Smooth muscle cell (in vitro differentiated cells): ENCODE results near the gene DIPK1C. TPM values are rescaled to one million over a fixed set of nuclear protein-coding genes. Genes with fewer than 3 reads are reported as not detected.
"Not testable (repeated sequence)": the region's sequence is repeated elsewhere in the genome, so short reads cannot be mapped to it uniquely, and the experiment has no call there.

ENCODE experiments used
- DNase-seq: peaks from one replicate; lab custom pipeline; 2025; ENCODE audit not compliant: unreplicated experiment; lab: John Stamatoyannopoulos, UW
- H2AFZ ChIP-seq: fragments of 200-600 bp; sonication (generic); 2 replicates; pipeline ENCODE4 v1.6.0; 2016; ENCODE audit warnings: antibody characterized with exemption, low read depth, mild to moderate bottlenecking
- H3F3A ChIP-seq: fragments of 200-600 bp; sonication (generic); 2 replicates; pipeline ENCODE4 v1.6.0; 2017; ENCODE audit warnings: antibody characterized with exemption, low read depth
- H3K27ac ChIP-seq: fragments of 200-600 bp; sonication (generic); 2 replicates; pipeline ENCODE4 v1.5.1; 2016; ENCODE audit warnings: low read depth, mild to moderate bottlenecking
- H3K27me3 ChIP-seq: fragments of 200-600 bp; sonication (generic); 2 replicates; pipeline ENCODE4 v1.6.1; 2016; ENCODE audit warnings: low read depth, mild to moderate bottlenecking
- H3K36me3 ChIP-seq: fragments of 200-600 bp; sonication (generic); 2 replicates; pipeline ENCODE4 v1.5.1; 2016; ENCODE audit warnings: low read depth
- H3K4me1 ChIP-seq: fragments of 200-600 bp; sonication (generic); 2 replicates; pipeline ENCODE4 v1.5.1; 2016; ENCODE audit warnings: low read depth
- H3K4me2 ChIP-seq: fragments of 200-600 bp; sonication (generic); 2 replicates; pipeline ENCODE4 v1.6.0; 2016; ENCODE audit warnings: mild to moderate bottlenecking
- H3K4me3 ChIP-seq: fragments of 200-600 bp; sonication (generic); 2 replicates; pipeline ENCODE4 v1.5.1; 2016; ENCODE audit warnings: mild to moderate bottlenecking
- H3K79me2 ChIP-seq: fragments of 200-600 bp; sonication (generic); 2 replicates; pipeline ENCODE4 v1.6.0; 2016; ENCODE audit warnings: low read depth, mild to moderate bottlenecking
- H3K9ac ChIP-seq: fragments of 200-600 bp; sonication (generic); 2 replicates; pipeline ENCODE4 v1.6.0; 2016; ENCODE audit warnings: low read depth
- H3K9me3 ChIP-seq: fragments of 200-600 bp; sonication (generic); replicated peaks from 2 replicates; pipeline ENCODE4 v1.5.1; 2016; ENCODE audit warnings: low read depth
- H4K20me1 ChIP-seq: fragments of 200-600 bp; sonication (generic); 2 replicates; pipeline ENCODE4 v1.6.0; 2016; ENCODE audit warnings: low read depth
- WGBS: methylation state at CpG from one replicate; pipeline ENCODE4 v1.1.7; 2016; ENCODE audit warnings: low lambda C conversion rate; 5-methylcytosine and 5-hydroxymethylcytosine counted together
- polyA plus RNA-seq: library from polyadenylated mRNA; unstranded; fragments of >200 nt; fragmentation: Nextera tagmentation; extraction: Ambion mirVana; gene quantifications from 2 replicates; pipeline ENCODE4 v1.2.1, GENCODE V29; 2016
- total RNA-seq: library from RNA; depleted of rRNA; stranded (reverse); fragments of >200 nt; gene quantifications from 2 replicates; pipeline ENCODE4 v1.2.3, GENCODE V29; 2014
- TF ChIP-seq, protein P1 (sequence below): fragments of 200-600 bp; sonication (generic); IDR thresholded peaks from 2 replicates; pipeline ENCODE4 v1.5.1; 2017; ENCODE audit warnings: borderline replicate concordance, mild to moderate bottlenecking, antibody characterized with exemption; ENCODE audit not compliant: insufficient read depth, poor library complexity, severe bottlenecking

DIPK1C gene
- total and polyA plus RNA-seq, 2 experiments from 2014 or later, result not detected

DNA sequence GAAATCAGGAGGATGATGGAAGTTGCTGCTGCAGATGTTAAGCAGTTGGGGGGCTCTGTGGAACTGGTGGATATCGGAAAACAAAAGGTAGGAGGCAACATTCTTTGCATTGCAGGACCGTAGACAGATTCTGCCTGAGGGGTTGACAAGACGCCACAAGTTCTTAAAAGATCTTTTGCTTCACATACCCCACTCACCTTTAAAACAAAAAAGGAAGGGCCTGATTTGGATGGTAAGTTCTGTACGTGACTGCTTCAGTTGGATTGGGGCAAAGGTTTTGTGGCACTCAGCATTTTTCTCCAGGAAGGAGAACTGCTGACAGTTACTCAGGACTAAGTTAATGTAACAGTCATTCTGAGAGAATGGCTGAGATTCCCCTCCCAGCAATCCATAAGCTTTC is 44.3 kb upstream of the DIPK1C start:
- H3F3A ChIP-seq, result peaks cover 5% of the 10 kb centered on the region
- peak overlapping the region; percentile 31 for H3K4me3 ChIP-seq
- WGBS, result 62% methylated on average over 4 of the region's 4 CpGs
- peaks cover 3% of the 10 kb centered on the region for H3K36me3 ChIP-seq
- H3K9me3 ChIP-seq, result no peaks in the 10 kb centered on the region
- no peak for DNase-seq
- H2AFZ ChIP-seq, result no peak overlapping the region
- peaks cover 12% of the 10 kb centered on the region for H4K20me1 ChIP-seq
- H3K79me2 ChIP-seq, result peaks cover 20% of the 10 kb centered on the region
- H3K4me1 ChIP-seq, result no peaks in the 10 kb centered on the region
- no peaks in the 10 kb centered on the region for H3K27me3 ChIP-seq
- no peak overlapping the region for H3K9ac ChIP-seq
- H3K27ac ChIP-seq, result peak overlapping the region; percentile 70
- peak overlapping the region; percentile 51 for H3K4me2 ChIP-seq
- TF ChIP-seq, protein P1, sequence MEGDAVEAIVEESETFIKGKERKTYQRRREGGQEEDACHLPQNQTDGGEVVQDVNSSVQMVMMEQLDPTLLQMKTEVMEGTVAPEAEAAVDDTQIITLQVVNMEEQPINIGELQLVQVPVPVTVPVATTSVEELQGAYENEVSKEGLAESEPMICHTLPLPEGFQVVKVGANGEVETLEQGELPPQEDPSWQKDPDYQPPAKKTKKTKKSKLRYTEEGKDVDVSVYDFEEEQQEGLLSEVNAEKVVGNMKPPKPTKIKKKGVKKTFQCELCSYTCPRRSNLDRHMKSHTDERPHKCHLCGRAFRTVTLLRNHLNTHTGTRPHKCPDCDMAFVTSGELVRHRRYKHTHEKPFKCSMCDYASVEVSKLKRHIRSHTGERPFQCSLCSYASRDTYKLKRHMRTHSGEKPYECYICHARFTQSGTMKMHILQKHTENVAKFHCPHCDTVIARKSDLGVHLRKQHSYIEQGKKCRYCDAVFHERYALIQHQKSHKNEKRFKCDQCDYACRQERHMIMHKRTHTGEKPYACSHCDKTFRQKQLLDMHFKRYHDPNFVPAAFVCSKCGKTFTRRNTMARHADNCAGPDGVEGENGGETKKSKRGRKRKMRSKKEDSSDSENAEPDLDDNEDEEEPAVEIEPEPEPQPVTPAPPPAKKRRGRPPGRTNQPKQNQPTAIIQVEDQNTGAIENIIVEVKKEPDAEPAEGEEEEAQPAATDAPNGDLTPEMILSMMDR, result no peak

DNA sequence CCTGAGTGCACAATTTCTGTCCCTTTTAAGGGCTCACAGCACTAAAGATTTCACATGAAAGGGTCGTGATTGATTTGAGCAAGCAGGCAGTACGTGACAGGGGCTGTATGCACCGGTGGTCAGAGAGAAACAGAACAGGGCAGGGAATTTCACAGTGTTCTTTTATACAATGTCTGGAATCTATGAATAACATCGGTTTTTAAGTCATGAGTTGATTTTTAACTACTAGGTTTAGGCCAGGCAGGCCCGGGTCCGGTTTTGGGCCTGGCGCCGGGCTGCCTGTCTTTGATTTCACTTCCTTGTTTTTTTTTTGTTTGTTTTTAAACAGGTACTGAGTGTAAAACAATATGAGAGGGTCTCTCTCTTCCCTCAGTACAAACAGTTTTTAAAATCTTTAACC is 43.7 kb upstream of the DIPK1C start:
- not testable (repeated sequence) for H3K36me3 ChIP-seq, H3K27me3 ChIP-seq, DNase-seq, H3F3A ChIP-seq, H3K4me1 ChIP-seq, H3K9me3 ChIP-seq, H2AFZ ChIP-seq
- whole genome bisulfite sequencing, result 79% methylated on average over 8 of the region's 8 CpGs
- H3K27ac ChIP-seq, result peak overlapping the region; percentile 70
- H3K4me3 ChIP-seq, result peak overlapping the region; percentile 31
- peaks cover 12% of the 10 kb centered on the region for H4K20me1 ChIP-seq
- peaks cover 20% of the 10 kb centered on the region for H3K79me2 ChIP-seq
- peak overlapping the region; percentile 78 for H3K4me2 ChIP-seq
- peak overlapping the region; percentile 11 for H3K9ac ChIP-seq

DNA sequence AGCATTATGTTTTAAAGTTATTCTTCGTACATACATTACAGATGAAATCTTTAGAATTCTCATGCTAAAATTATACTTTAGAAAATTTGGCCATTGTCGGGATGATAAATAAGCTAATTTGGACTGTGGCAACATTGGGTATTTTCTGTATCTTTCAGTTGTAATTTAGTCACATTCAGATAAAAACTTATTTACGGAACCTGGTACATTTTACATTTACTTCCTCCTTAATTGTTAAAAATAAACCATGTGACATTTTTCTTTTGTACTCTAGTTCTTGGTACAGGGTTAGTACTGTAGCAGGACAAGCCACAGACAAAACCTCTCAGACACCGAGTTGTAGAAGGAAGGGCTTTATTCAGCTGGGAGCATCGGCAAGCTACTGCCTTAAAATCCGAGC is 43.3 kb upstream of the DIPK1C start:
- WGBS, result 74% methylated on average over 6 of the region's 6 CpGs
- TF ChIP-seq, protein P1, result no peak
- DNase-seq, result no peak
- peaks cover 20% of the 10 kb centered on the region for H3K79me2 ChIP-seq
- peak overlapping the region; percentile 70 for H3K27ac ChIP-seq
- H4K20me1 ChIP-seq, result peaks cover 12% of the 10 kb centered on the region
- peak overlapping the region; percentile 31 for H3K4me3 ChIP-seq
- no peaks in the 10 kb centered on the region for H3K27me3 ChIP-seq
- peaks cover 3% of the 10 kb centered on the region for H3K36me3 ChIP-seq
- H2AFZ ChIP-seq, result no peak overlapping the region
- no peaks in the 10 kb centered on the region for H3K4me1 ChIP-seq
- peak overlapping the region; percentile 78 for H3K4me2 ChIP-seq
- peak overlapping the region; percentile 11 for H3K9ac ChIP-seq
- H3K9me3 ChIP-seq, result no peaks in the 10 kb centered on the region
- H3F3A ChIP-seq, result peaks cover 8% of the 10 kb centered on the region

DNA sequence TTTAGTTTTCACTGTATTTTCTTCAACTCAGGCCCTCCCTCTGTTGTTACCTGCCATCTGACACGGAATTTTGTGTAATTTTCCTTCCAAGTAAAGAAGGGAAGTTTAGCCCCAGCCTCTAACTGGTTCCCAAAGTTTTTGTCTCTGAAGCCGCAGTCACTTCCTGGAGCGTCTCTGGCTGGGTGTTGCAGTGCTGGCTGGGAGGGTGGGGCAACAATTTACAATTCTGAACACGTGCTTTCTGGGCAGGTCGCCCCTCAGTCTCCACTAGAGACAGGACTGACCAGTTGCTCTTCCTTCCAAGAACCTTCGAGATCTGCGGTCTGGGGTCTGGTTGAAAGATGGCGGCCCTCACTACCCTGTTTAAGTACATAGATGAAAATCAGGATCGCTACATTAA is 42.5 kb upstream of the DIPK1C start:
- Histone ChIP-seq H3K27ac (peak overlapping the region; percentile 70), H3F3A (peaks cover 11% of the 10 kb centered on the region)
- TF ChIP-seq, protein P1, result no peak

More for the DNA sequence above, 42.5 kb upstream of the DIPK1C start:
- H4K20me1 ChIP-seq, result peaks cover 12% of the 10 kb centered on the region
- 53% methylated on average over 9 of the region's 9 CpGs for WGBS
- no peaks in the 10 kb centered on the region for H3K9me3 ChIP-seq
- peaks cover 3% of the 10 kb centered on the region for H3K36me3 ChIP-seq
- H3K9ac ChIP-seq, result peak overlapping the region; percentile 4
- H2AFZ ChIP-seq, result no peak overlapping the region
- peak overlapping the region; percentile 78 for H3K4me2 ChIP-seq
- H3K79me2 ChIP-seq, result peaks cover 20% of the 10 kb centered on the region
- peak overlapping the region; percentile 31 for H3K4me3 ChIP-seq
- no peak for DNase-seq
- no peaks in the 10 kb centered on the region for H3K4me1 ChIP-seq
- H3K27me3 ChIP-seq, result no peaks in the 10 kb centered on the region
